GM13976 (cell line): ENCODE results near the gene RBM23.
A peak's percentile ranks its signal among the peaks of the same experiment; 100 is the strongest.
"Not testable (repeated sequence)": the region's sequence is repeated elsewhere in the genome, so short reads cannot be mapped to it uniquely, and the experiment has no call there.

Experiments used
- DNase-seq: peaks from one replicate; pipeline ENCODE4 v3.0.0; 2012; ENCODE audit warnings: low spot score
- CTCF ChIP-seq: IDR thresholded peaks from 2 replicates; pipeline ENCODE4 v1.5.1; 2012; ENCODE audit warnings: borderline replicate concordance, mild to moderate bottlenecking; ENCODE audit not compliant: insufficient read depth; ENCODE audit errors: extremely low read depth, missing control alignments, control extremely low read depth
- in situ Hi-C: fragments of 300-500 bp; cut with MboI; formaldehyde crosslinking; loops from one replicate; pipeline ENCODE4 v1.12.0; 2022; ENCODE audit warnings: low sequenced_read_pairs, mixed read lengths, inconsistent platforms; ENCODE audit not compliant: unreplicated experiment

Gene RBM23

DNA sequence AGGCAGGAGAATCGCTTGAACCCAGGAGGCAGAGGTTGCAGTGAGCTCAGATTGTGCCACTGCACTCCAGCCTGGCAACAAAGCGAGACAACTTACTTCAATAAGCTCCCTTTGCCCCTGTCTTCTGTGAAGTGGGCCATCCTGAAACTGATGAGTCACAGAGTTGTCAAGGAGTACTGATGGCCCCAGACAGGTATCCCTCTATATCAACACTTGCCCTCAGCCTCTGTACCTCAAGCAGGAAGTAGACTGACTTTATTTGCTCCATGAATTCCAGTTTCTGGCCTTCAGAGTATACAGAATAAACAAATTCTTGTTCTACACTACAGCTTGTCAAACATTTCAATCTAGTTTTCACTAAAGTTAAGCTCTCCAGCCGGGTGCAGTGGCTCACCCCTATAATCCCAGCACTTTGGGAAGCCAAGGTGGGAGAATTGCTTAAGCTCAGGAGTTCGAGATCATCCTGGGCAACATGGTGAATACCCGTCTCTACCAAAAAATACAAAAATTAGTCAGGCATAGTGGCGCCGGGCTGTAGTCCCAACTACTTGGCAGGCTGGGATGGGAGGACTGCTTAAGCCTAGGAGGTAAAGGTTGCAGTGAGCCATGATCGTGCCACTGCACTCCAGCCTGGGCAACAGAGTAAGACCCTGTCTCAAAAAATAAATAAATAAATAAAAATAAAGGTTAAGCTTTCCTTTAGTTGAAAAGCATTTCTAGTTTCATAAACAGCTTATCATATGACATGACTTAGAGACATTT is 63.8 kb downstream of the RBM23 start:
- no peak for DNase-seq
- TF ChIP-seq CTCF = no peak
- in situ Hi-C loops = loop anchor here (5.0 to 10.0 kb wide), 3 partner anchors 78 to 470 kb away; no protein-coding TSS in a partner anchor

GRCh38 chr14:22854296-22854695 is 64.7 kb downstream of the RBM23 start:
- DNase-seq = not testable (repeated sequence)
- in situ Hi-C loops = loop anchor here (5.0 to 10.0 kb wide), 3 partner anchors 77 to 469 kb away; no protein-coding TSS in a partner anchor

DNA sequence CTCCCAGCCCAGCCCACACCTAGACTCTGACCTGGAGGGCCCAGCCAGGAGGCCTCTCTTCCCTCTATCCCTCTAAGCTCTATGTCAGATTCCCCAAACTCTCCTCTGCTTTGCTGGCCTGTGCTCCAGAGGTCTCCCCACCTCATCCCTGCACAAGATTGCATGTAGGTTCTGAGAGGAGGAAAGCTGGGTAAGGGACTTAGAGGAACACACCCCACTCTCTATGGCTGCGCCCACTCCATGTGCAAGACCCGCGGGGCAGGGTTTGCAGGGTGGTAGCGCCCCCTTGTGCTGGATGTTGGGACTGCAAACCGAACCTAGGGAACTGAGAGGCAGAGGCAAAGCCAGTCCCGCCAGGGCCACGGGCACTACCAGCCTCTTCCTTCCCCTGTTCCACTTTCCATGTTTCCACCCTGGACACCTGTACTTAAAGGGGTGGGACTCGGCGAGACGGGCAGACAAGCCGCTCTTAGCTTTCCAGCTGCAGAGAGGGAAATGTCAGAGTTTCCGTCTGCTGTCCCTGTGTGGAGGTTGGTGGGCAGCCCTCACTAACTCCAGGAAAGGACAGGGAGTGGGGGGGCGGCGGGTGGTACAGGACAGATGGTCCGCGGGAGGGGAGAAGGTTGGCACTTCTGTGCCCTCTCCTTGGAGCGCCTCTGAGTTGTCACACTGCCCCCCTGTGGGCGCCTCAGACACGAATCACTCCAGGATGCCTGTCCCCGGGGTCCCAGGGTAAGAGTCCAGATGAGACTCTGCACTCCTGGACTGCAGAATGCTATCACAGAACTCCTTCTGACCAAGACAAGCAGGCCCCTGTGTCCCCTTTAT is 65.8 kb downstream of the RBM23 start:
- TF ChIP-seq CTCF = peak; percentile 98
- peak; percentile 88 for DNase-seq
- in situ Hi-C loops = loop anchor here (5.0 to 10.0 kb wide), 3 partner anchors 76 to 468 kb away; no protein-coding TSS in a partner anchor

GRCh38 chr14:22852599-22852939 is 66.4 kb downstream of the RBM23 start:
- TF ChIP-seq CTCF = no peak
- in situ Hi-C loops = loop anchor here (5.0 to 10.0 kb wide), 3 partner anchors 75 to 468 kb away; no protein-coding TSS in a partner anchor
- DNase-seq = no peak

DNA sequence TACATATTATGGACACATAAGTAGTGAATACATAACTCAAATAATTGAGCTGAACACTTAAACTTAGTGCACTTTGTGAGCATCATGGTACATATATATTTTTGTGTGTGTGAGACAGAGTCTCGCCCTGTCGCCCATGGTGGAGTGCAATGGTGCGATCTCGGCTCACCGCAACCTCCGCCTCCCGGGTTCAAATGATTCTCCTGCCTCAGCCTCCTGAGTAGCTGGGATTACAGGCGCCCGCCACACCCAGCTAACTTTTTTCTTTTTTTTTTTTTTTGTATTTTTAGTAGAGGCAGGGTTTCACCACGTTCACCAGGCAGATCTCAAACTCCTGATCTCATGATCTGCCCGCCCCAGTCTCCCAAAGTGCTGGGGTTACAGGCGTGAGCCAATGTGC is 66.8 kb downstream of the RBM23 start:
- DNase-seq = not testable (repeated sequence)
- in situ Hi-C loops = loop anchor here (5.0 to 10.0 kb wide), 3 partner anchors 75 to 467 kb away; no protein-coding TSS in a partner anchor

DNA sequence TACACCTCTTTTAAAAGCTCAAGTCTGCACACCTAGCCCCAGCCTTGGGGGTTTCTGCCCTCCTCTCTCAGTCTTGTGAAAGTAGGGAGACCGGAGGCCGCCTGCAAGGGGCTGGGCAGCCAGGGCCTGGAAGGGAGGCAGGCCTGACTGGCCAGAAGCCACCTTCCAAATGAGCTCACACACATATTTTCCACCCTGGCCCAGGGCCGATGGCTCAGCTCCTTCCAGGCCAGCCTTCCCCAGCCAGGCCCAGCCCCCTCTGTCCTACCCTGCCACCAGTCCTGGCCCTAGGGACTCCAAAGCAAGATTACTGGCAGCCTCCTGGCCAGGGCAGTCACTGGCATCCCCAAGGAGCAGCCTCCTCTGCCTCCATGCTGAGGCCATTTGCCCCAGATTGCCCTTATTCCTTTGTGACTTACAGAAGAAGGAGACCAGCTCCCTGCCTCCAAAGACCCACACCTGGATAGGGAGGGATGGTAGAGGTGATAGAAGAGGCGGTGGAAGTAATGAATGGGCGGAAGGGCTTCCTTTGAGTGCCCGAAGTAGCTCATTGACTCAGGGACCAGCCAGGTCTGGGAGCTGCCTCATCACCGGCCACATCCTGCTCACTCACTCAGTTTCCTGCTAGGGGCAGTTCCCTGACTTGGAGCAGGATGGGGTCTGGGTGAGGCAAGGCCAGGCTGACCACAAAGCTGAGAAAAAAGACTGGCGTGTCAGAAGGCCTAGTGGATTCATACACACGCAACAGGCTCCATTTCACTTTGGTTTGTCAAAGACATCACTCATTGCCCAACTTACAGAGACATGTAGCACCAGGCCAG is 67.8 kb downstream of the RBM23 start:
- in situ Hi-C loops = loop anchor here (5.0 to 10.0 kb wide), 3 partner anchors 74 to 466 kb away; no protein-coding TSS in a partner anchor
- no peak for DNase-seq
- no peak for TF ChIP-seq CTCF

DNA sequence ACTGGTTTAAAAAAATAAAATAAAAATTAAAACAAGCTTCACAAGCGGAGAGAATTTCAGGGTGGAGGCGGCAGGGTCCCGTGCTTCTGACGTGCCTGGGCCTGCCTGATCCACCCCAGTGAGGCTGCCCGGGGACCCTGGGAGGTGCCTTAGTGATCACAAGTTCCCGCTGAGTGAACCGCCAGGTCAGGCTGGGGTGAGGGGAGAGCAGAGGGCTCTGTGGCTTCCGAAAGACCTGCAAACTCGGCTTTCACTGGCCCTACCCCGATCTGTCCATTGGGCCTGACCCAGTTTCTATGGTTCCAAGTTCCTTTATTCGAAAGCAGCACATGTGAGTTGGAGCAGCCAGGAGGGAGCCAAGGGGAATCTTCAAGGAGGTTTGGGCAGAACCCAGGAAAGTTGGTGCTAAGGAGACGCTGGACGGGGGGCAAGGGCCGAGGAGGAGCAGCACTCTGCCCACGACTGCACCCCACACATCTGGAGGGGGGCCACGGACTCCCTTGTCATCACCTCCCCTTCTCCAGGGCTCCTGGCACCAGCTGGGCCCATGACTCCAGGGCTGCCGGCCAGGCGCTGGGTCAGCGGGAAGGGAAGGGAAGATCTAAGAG is 69.6 kb downstream of the RBM23 start:
- TF ChIP-seq CTCF = no peak
- in situ Hi-C loops = no loop called here
- no peak for DNase-seq
